ENCODE results near the gene EVC2. TPM values are rescaled to one million over a fixed set of nuclear protein-coding genes. Genes with fewer than 3 reads are reported as not detected.

EVC2 gene
- polyA plus RNA-seq (2013), result 2.2 TPM

- H3K27ac ChIP-seq (ENCODE audit: insufficient read depth in 1 of 2, low read depth in 1 of 2, low read length in 2 of 2, poor library complexity in 1 of 2, severe bottlenecking in 2 of 2), result no peak within 1 kb of the TSS
- H3K4me1 ChIP-seq (ENCODE audit: control extremely low read depth in 1 of 4, control insufficient read depth in 4 of 4, insufficient read depth in 4 of 4, low read length in 3 of 4), result peaks cover 0 to 34% (median 19%) of the 10 kb centered on the region in 4 experiments
- H3K9me3 ChIP-seq (ENCODE audit: control extremely low read depth in 1 of 5, control insufficient read depth in 4 of 5, insufficient read depth in 2 of 5, low read depth in 1 of 5, low read length in 4 of 5), result peaks cover 0 to 8% (median 0%) of the 10 kb centered on the region in 5 experiments
- peaks cover 4 to 62% (median 20%) of the 10 kb centered on the region in 5 experiments for H3K27me3 ChIP-seq (replicated peaks in 2 of 5; ENCODE audit: control insufficient read depth in 4 of 5, insufficient read depth in 5 of 5, low read length in 4 of 5)
- peak in 2 of 3 donors; percentile 37 to 49 for DNase-seq
- ChIA-PET POLR2A (no interaction called here), CTCF (no interaction called here)
- H3K36me3 ChIP-seq (ENCODE audit: control insufficient read depth in 4 of 4, insufficient read depth in 4 of 4, low read length in 3 of 4), result peaks cover 0 to 4% (median under 1%) of the 10 kb centered on the region in 4 experiments
- H3K4me3 ChIP-seq (ENCODE audit: control insufficient read depth in 1 of 7, extremely low read depth in 1 of 7, insufficient read depth in 4 of 7, low read depth in 2 of 7, low read length in 6 of 7), result peak within 1 kb of the TSS; percentile 32 to 73 (median 51)
- WGBS (ENCODE audit: insufficient coverage), result 22% methylated on average over 45 of the region's 57 CpGs
Measured at GRCh38 chr4:5708449-5709206, at the start of gene EVC2. TSS of gene EVC2 (minus strand) at chr4:5708559. CDS start at chr4:5708513, 46 bp downstream.

- Histone ChIP-seq H3K4me3 (ENCODE audit: control insufficient read depth in 1 of 7, extremely low read depth in 1 of 7, insufficient read depth in 4 of 7, low read depth in 2 of 7, low read length in 6 of 7) (no peak overlapping the region), H3K4me1 (ENCODE audit: control extremely low read depth in 1 of 4, control insufficient read depth in 4 of 4, insufficient read depth in 4 of 4, low read length in 3 of 4) (no peaks in the 10 kb centered on the region), H3K27ac (ENCODE audit: insufficient read depth in 1 of 2, low read depth in 1 of 2, low read length in 2 of 2, poor library complexity in 1 of 2, severe bottlenecking in 2 of 2) (no peak overlapping the region), H3K9me3 (ENCODE audit: control extremely low read depth in 1 of 5, control insufficient read depth in 4 of 5, insufficient read depth in 2 of 5, low read depth in 1 of 5, low read length in 4 of 5) (peaks cover 0 to 2% (median 0%) of the 10 kb centered on the region in 5 experiments), H3K36me3 (ENCODE audit: control insufficient read depth in 4 of 4, insufficient read depth in 4 of 4, low read length in 3 of 4) (peaks cover 0 to 8% (median 0%) of the 10 kb centered on the region in 4 experiments), H3K27me3 (replicated peaks in 2 of 5; ENCODE audit: control insufficient read depth in 4 of 5, insufficient read depth in 5 of 5, low read length in 4 of 5) (no peaks in the 10 kb centered on the region)
- ChIA-PET CTCF (no interaction called here), POLR2A (no interaction called here)
- 97% methylated on average over 6 of the region's 10 CpGs for WGBS (ENCODE audit: insufficient coverage)
- no peak for DNase-seq
Measured at GRCh38 chr4:5757954-5758353, 49.6 kb upstream of the EVC2 start.

- no peak for DNase-seq
- Histone ChIP-seq H3K36me3 (ENCODE audit: control insufficient read depth in 4 of 4, insufficient read depth in 4 of 4, low read length in 3 of 4) (peaks cover 0 to 8% (median 0%) of the 10 kb centered on the region in 4 experiments), H3K27me3 (replicated peaks in 2 of 5; ENCODE audit: control insufficient read depth in 4 of 5, insufficient read depth in 5 of 5, low read length in 4 of 5) (no peaks in the 10 kb centered on the region), H3K4me3 (ENCODE audit: control insufficient read depth in 1 of 7, extremely low read depth in 1 of 7, insufficient read depth in 4 of 7, low read depth in 2 of 7, low read length in 6 of 7) (no peak overlapping the region), H3K27ac (ENCODE audit: insufficient read depth in 1 of 2, low read depth in 1 of 2, low read length in 2 of 2, poor library complexity in 1 of 2, severe bottlenecking in 2 of 2) (no peak overlapping the region), H3K4me1 (ENCODE audit: control extremely low read depth in 1 of 4, control insufficient read depth in 4 of 4, insufficient read depth in 4 of 4, low read length in 3 of 4) (no peaks in the 10 kb centered on the region), H3K9me3 (ENCODE audit: control extremely low read depth in 1 of 5, control insufficient read depth in 4 of 5, insufficient read depth in 2 of 5, low read depth in 1 of 5, low read length in 4 of 5) (peaks cover 0 to 2% (median 0%) of the 10 kb centered on the region in 5 experiments)
- ChIA-PET POLR2A (no interaction called here), CTCF (no interaction called here)
- 92% methylated on average over 4 of the region's 4 CpGs for WGBS (ENCODE audit: insufficient coverage)
Measured at GRCh38 chr4:5757536-5757935, 49.2 kb upstream of the EVC2 start.

- ChIA-PET POLR2A (no interaction called here), CTCF (no interaction called here)
- 97% methylated on average over 7 of the region's 7 CpGs for WGBS (ENCODE audit: insufficient coverage)
- Histone ChIP-seq H3K27ac (ENCODE audit: insufficient read depth in 1 of 2, low read depth in 1 of 2, low read length in 2 of 2, poor library complexity in 1 of 2, severe bottlenecking in 2 of 2) (no peak overlapping the region), H3K9me3 (ENCODE audit: control extremely low read depth in 1 of 5, control insufficient read depth in 4 of 5, insufficient read depth in 2 of 5, low read depth in 1 of 5, low read length in 4 of 5) (peaks cover 0 to 2% (median 0%) of the 10 kb centered on the region in 5 experiments), H3K27me3 (replicated peaks in 2 of 5; ENCODE audit: control insufficient read depth in 4 of 5, insufficient read depth in 5 of 5, low read length in 4 of 5) (no peaks in the 10 kb centered on the region), H3K4me3 (ENCODE audit: control insufficient read depth in 1 of 7, extremely low read depth in 1 of 7, insufficient read depth in 4 of 7, low read depth in 2 of 7, low read length in 6 of 7) (no peak overlapping the region), H3K36me3 (ENCODE audit: control insufficient read depth in 4 of 4, insufficient read depth in 4 of 4, low read length in 3 of 4) (peaks cover 0 to 8% (median 0%) of the 10 kb centered on the region in 4 experiments), H3K4me1 (ENCODE audit: control extremely low read depth in 1 of 4, control insufficient read depth in 4 of 4, insufficient read depth in 4 of 4, low read length in 3 of 4) (no peaks in the 10 kb centered on the region)
- DNase-seq, result no peak
Measured at GRCh38 chr4:5757091-5757490, 48.7 kb upstream of the EVC2 start.

GRCh38 chr4:5756271-5756670 is 47.9 kb upstream of the EVC2 start:
- CTCF ChIA-PET, result no interaction called here
- no peak overlapping the region for H3K27ac ChIP-seq (ENCODE audit: insufficient read depth in 1 of 2, low read depth in 1 of 2, low read length in 2 of 2, poor library complexity in 1 of 2, severe bottlenecking in 2 of 2)
- POLR2A ChIA-PET, result no interaction called here
- peaks cover 0 to 2% (median 0%) of the 10 kb centered on the region in 5 experiments for H3K9me3 ChIP-seq (ENCODE audit: control extremely low read depth in 1 of 5, control insufficient read depth in 4 of 5, insufficient read depth in 2 of 5, low read depth in 1 of 5, low read length in 4 of 5)
- H3K27me3 ChIP-seq (replicated peaks in 2 of 5; ENCODE audit: control insufficient read depth in 4 of 5, insufficient read depth in 5 of 5, low read length in 4 of 5), result no peaks in the 10 kb centered on the region
- H3K4me3 ChIP-seq (ENCODE audit: control insufficient read depth in 1 of 7, extremely low read depth in 1 of 7, insufficient read depth in 4 of 7, low read depth in 2 of 7, low read length in 6 of 7), result no peak overlapping the region
- WGBS (ENCODE audit: insufficient coverage), result 95% methylated on average over 7 of the region's 9 CpGs
- DNase-seq, result no peak
- H3K36me3 ChIP-seq (ENCODE audit: control insufficient read depth in 4 of 4, insufficient read depth in 4 of 4, low read length in 3 of 4), result peaks cover 0 to 8% (median 0%) of the 10 kb centered on the region in 4 experiments
- H3K4me1 ChIP-seq (ENCODE audit: control extremely low read depth in 1 of 4, control insufficient read depth in 4 of 4, insufficient read depth in 4 of 4, low read length in 3 of 4), result no peaks in the 10 kb centered on the region

- no peaks in the 10 kb centered on the region for H3K27me3 ChIP-seq (replicated peaks in 2 of 5; ENCODE audit: control insufficient read depth in 4 of 5, insufficient read depth in 5 of 5, low read length in 4 of 5)
- ChIA-PET CTCF (no interaction called here), POLR2A (no interaction called here)
- peaks cover 0 to 2% (median 0%) of the 10 kb centered on the region in 5 experiments for H3K9me3 ChIP-seq (ENCODE audit: control extremely low read depth in 1 of 5, control insufficient read depth in 4 of 5, insufficient read depth in 2 of 5, low read depth in 1 of 5, low read length in 4 of 5)
- WGBS (ENCODE audit: insufficient coverage), result 91% methylated on average over 7 of the region's 7 CpGs
- no peaks in the 10 kb centered on the region for H3K4me1 ChIP-seq (ENCODE audit: control extremely low read depth in 1 of 4, control insufficient read depth in 4 of 4, insufficient read depth in 4 of 4, low read length in 3 of 4)
- no peak overlapping the region for H3K27ac ChIP-seq (ENCODE audit: insufficient read depth in 1 of 2, low read depth in 1 of 2, low read length in 2 of 2, poor library complexity in 1 of 2, severe bottlenecking in 2 of 2)
- H3K4me3 ChIP-seq (ENCODE audit: control insufficient read depth in 1 of 7, extremely low read depth in 1 of 7, insufficient read depth in 4 of 7, low read depth in 2 of 7, low read length in 6 of 7), result no peak overlapping the region
- peaks cover 0 to 8% (median 0%) of the 10 kb centered on the region in 4 experiments for H3K36me3 ChIP-seq (ENCODE audit: control insufficient read depth in 4 of 4, insufficient read depth in 4 of 4, low read length in 3 of 4)
- no peak for DNase-seq
Measured at GRCh38 chr4:5755679-5756078, 47.3 kb upstream of the EVC2 start.

- Histone ChIP-seq H3K36me3 (ENCODE audit: control insufficient read depth in 4 of 4, insufficient read depth in 4 of 4, low read length in 3 of 4) (peaks cover 0 to 8% (median 0%) of the 10 kb centered on the region in 4 experiments), H3K4me3 (ENCODE audit: control insufficient read depth in 1 of 7, extremely low read depth in 1 of 7, insufficient read depth in 4 of 7, low read depth in 2 of 7, low read length in 6 of 7) (no peak overlapping the region), H3K9me3 (ENCODE audit: control extremely low read depth in 1 of 5, control insufficient read depth in 4 of 5, insufficient read depth in 2 of 5, low read depth in 1 of 5, low read length in 4 of 5) (peaks cover 0 to 2% (median 0%) of the 10 kb centered on the region in 5 experiments), H3K27ac (ENCODE audit: insufficient read depth in 1 of 2, low read depth in 1 of 2, low read length in 2 of 2, poor library complexity in 1 of 2, severe bottlenecking in 2 of 2) (no peak overlapping the region), H3K27me3 (replicated peaks in 2 of 5; ENCODE audit: control insufficient read depth in 4 of 5, insufficient read depth in 5 of 5, low read length in 4 of 5) (no peaks in the 10 kb centered on the region), H3K4me1 (ENCODE audit: control extremely low read depth in 1 of 4, control insufficient read depth in 4 of 4, insufficient read depth in 4 of 4, low read length in 3 of 4) (no peaks in the 10 kb centered on the region)
- WGBS (ENCODE audit: insufficient coverage), result 95% methylated on average over 14 of the region's 16 CpGs
- POLR2A ChIA-PET, result no interaction called here
- CTCF ChIA-PET, result no interaction called here
- DNase-seq, result no peak
Measured at GRCh38 chr4:5755161-5755560, 46.8 kb upstream of the EVC2 start.
